ENCODE data around the gene TMEM181. TPM values are rescaled to one million over a fixed set of nuclear protein-coding genes. Genes with fewer than 3 reads are reported as not detected.
"Not testable (repeated sequence)": the region's sequence is repeated elsewhere in the genome, so short reads cannot be mapped to it uniquely, and the experiment has no call there.

The TMEM181 gene
- 48.3 and 55.4 TPM in 2 replicates for polyA plus RNA-seq (2014; cell fraction: cytosol; rRNA removed)
- polyA plus RNA-seq (2014; cell fraction: nucleus; rRNA removed) = 37.6 and 47.4 TPM in 2 replicates

DNA sequence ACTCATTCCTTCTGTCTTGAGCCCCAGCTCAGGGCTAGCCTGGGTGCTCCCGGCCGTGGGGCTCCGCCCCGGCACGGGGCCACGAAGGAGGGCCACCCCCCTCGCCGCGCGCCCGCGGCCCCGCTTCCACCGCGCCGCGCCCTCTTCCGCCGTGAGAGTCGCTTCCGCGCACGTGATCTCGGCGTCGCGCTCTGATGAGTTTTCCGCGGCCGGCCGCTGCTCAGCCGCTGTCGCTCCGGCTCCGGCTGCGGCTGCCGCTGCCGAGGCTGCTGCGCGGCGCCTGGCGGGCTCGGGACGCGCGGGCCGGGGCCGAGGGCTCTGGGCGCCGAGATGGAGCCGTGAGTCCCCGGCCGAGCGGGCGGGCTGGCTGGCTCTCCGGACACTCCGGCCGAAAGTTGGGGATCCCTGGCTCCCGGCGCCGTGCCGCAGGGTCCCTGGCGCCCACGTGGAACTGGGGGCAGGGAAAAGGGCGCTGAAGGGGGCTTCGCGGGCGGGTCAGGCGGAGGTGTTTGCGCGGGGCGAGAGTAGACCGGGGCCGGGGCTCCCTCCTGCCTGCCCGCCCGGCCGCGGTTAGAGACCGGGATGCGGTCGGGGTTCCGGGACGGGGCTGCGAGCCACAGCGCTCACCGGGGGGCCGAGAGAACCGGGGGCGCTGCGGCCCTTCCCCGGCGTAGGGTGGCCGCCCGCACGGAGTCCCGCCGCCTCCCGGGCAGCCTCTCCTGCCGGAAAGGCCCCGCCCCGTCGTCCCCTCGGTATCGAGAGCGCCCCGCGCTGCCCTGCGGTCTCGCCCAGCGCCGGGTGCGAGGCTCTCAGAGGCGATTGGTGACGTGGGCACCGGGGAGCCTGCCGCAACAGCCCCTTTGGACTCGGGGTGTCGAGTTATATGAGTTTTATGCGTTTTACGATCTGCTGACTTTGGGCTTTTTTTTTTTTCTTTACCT lies at the start of gene TMEM181:
TMEM181 (plus strand) TSS at position 197 of the 941 bp plus-strand sequence; CDS start at position 331, 134 bp downstream.
- peak; percentile 75 for DNase-seq (ENCODE audit: low spot score)

- no peak for DNase-seq (ENCODE audit: low spot score)
Observed at GRCh38 chr6:158512809-158513208, 47.1 kb upstream of the TMEM181 start.

GRCh38 chr6:158514176-158514575 lies 45.7 kb upstream of the TMEM181 start:
- no peak for DNase-seq (ENCODE audit: low spot score)

GRCh38 chr6:158514991-158515390 lies 44.9 kb upstream of the TMEM181 start:
- no peak for DNase-seq (ENCODE audit: low spot score)

GRCh38 chr6:158516098-158516497 lies 43.8 kb upstream of the TMEM181 start:
- DNase-seq (ENCODE audit: low spot score) = no peak

- DNase-seq (ENCODE audit: low spot score) = no peak
Observed at GRCh38 chr6:158517038-158517437, 42.9 kb upstream of the TMEM181 start.

GRCh38 chr6:158517581-158517980 lies 42.3 kb upstream of the TMEM181 start:
- no peak for DNase-seq (ENCODE audit: low spot score)

DNA sequence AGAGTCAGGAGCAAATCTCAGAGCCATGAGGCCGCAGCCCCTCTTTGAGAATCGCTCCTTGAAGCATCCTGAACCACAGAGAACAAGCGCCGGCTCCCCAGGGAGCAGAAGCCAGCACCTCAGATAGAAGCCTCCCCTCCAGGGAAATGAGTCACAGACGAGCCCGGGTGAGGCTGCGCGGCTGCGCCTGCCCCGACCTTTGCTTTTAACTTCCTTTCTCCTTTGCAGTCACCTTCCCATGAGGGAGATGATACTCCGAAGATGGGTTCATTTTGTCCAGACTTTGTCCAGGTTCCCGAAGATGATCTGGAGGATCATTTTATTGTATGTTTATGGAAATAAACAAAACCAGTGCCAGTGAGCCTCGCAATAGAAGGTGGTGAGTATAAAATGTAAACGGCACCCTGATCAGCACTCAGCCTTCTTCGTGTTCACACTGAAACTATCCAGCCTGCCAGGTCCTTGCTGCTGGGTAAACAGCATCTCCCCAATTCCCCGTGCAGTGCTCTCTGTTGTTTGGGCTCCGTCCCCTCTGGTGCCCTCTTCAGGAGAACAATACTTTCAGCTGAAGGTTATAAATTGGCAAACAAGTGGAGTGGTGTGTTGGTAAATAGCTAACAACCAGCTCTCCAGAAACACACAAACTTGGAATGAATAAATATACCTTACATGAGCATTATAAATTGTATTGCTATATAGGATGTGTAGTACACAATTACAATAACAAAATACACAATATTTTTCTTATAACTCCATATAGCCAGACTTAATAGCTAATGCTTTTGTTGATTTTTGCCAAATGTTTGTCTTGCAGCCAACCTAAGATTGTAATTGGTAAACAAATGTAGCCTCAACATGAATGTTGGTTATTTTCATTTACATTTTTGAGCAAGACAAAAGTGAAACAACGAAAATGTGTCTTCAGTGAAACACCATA lies 41.4 kb upstream of the TMEM181 start:
- peak; percentile 81 for DNase-seq (ENCODE audit: low spot score)

DNA sequence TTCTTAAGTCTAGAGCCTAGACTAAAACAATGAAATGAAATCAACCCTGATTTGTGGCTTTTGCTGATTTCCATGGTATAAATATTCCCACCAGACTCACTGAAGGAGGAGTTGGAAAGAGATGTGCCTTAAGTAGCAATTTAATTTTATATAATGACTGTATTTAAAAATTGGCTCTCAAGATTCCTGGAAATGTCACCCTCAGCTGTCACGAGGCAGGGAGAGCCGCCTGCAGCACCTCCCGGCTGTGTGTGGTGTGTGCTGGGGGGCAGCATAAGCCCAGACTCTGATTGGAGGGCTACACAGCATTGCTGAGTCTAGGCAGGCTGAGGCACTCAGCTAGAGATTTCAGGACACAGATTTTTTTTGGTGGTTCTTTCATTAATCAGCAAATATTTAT lies 40.6 kb upstream of the TMEM181 start:
- no peak for DNase-seq (ENCODE audit: low spot score)

GRCh38 chr6:158519761-158520160 lies 40.1 kb upstream of the TMEM181 start:
- DNase-seq (ENCODE audit: low spot score) = no peak

DNA sequence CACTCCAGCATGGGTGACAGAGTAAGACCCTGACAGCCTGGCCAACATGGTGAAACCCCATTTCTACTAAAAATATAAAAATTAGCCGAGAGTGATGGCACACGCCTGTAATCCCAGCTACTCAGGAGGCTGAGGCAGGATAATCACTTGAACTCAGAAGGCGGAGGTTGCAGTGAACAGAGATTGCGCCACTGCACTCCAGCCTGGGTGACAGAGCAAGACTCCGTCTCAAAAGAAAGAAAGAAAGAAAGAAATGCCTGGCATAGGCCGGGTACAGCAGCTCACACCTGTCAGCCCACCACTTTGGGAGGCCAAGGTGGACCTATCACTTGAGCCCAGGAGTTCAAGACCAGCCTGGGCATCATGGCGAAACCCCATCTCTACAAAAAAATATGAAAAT lies 38.9 kb upstream of the TMEM181 start:
- DNase-seq (ENCODE audit: low spot score) = not testable (repeated sequence)

- no peak for DNase-seq (ENCODE audit: low spot score)
Observed at GRCh38 chr6:158521759-158522158, 38.1 kb upstream of the TMEM181 start.

- DNase-seq (ENCODE audit: low spot score) = no peak
Observed at GRCh38 chr6:158522616-158523015, 37.3 kb upstream of the TMEM181 start.

GRCh38 chr6:158524311-158524710 lies 35.6 kb upstream of the TMEM181 start:
- no peak for DNase-seq (ENCODE audit: low spot score)

GRCh38 chr6:158527858-158528257 lies 32.0 kb upstream of the TMEM181 start:
- not testable (repeated sequence) for DNase-seq (ENCODE audit: low spot score)

- no peak for DNase-seq (ENCODE audit: low spot score)
Observed at GRCh38 chr6:158528826-158529225, 31.1 kb upstream of the TMEM181 start.

DNA sequence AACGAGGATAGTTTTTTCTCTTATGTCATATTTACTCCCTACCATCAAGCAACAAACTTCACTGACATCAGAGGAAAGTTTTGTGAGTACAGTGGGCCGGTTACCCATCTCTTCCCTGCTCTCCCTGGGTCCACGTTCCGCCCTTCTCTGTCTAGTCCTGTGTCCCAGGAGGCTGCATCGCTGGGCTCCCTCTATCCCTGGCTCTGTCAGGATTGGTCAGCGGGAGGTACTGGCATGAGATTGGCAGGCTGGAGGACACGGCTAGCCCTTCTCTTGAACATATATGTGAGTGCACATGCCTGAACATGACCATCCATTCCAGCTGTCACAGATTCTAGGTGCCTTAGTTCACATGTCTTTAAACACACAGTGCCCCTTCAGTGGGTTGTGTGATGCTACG lies 30.3 kb upstream of the TMEM181 start:
- DNase-seq (ENCODE audit: low spot score) = no peak

DNA sequence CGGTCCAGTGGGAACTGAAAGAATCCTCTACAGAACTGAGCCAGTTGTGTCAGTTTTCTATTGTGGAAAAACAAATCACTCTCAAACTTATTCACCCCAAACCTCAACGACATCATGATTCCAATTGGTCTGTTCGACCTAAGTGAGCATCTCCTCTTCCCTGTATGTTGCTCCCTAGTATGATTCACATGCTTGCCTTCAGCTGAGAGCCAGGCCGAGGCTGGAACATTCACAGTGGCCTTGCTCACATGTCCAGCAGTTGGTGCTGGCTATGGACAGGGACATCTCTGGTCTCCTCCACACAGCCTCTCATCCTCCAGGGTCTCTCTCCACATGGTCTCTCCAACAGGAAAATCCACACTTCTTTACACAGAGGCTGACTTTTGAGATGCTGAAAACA lies 28.3 kb upstream of the TMEM181 start:
- no peak for DNase-seq (ENCODE audit: low spot score)

DNA sequence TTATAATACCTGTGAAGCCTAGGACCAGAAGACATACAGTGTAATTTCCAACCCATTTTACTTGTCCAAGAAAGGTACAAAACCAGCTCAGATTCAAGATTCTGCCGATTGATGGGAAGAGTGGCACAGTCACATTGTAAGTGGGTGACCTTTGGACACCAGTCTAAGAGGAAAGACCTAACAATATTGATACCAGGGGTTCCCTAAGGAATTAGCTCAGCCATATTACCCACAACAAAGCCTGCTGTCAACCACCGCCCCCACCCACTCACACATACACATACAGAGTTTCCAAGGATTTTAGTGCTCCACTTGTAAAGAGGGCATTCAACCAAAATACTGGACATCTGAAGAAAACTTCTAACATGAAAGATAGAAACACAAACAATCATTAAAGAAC lies 27.9 kb upstream of the TMEM181 start:
- no peak for DNase-seq (ENCODE audit: low spot score)

GRCh38 chr6:158536084-158536890 lies 23.6 kb upstream of the TMEM181 start:
- peak; percentile 81 for DNase-seq (ENCODE audit: low spot score)
